ENCODE measurements around the gene ZDHHC19. TPM values are rescaled to one million over a fixed set of nuclear protein-coding genes. Genes with fewer than 3 reads are reported as not detected.

The ZDHHC19 gene
- total and polyA plus RNA-seq, 2 experiments from 2014 or later = 0.26 to 1.4 TPM

DNA sequence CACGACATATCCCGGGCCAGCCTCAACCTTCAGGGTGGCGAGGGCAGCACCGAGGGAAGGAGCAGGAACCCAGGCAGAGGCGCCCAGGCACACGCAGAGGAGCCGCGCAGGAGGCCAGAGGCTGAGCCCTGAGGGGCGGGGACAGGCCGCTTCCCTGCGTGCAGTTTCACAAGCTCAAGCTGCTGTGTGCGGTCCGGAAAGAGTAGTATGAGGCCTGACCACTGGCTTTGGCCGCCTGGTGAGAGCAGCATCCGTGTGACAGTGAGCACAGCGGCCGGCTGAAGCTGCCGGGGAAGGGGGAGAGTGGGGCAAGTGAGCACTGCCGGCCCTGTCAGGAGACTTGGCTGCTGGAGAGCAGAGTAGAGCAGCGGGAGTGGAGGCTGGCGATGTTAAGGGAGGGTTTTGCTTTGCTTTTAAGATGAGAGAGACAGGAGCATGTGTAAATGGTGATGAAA is 8.7 kb downstream of the ZDHHC19 start:
- no peak overlapping the region for H3K27ac ChIP-seq
- no peaks in the 10 kb centered on the region for H3K36me3 ChIP-seq
- no peak overlapping the region for H3K4me3 ChIP-seq

DNA sequence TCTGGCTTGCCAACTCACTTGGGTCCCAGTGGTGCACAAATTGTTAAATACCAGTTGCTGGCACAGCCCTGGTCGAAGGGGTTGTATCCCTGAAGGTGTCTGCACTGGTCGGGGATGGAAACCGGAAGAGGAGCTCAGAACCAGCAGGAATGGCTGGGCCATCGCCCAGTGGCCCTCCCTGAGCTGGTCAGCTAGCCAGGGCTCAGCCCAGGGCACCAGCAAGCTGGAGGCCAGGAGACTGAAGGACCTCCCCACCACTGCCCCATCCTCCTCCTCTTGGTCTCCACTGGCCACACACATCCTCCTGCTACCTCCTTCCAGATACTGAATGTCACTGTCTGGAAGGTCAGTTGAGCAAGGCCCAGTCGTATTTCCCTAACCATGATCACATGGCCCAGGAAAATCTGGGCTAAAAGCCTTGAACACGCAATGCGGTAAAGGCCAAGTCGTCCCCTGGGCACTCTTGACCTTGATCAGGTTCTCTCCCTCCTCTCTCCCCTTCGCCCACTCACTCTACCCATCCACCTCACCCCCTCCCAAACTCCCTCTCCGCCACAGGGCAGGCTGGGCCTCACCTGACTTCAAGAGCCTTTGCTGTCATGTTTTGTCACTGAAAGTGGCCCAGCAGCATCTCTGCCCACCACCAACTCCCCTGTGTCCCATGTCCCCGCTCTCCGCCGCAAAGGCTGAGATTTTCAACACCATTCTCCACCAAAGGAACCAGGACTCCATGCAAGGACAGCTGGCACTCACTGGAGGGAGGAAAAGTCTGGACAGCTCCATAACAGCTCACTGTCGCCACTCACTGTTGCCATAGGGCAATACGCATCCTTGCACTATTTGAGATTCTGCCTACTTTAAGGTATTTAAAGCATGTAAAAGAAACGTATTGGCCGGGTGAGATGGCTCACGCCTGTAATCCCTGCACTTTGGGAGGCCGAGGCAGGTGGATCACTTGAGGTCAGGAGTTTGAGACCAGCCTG is 12.1 kb downstream of the ZDHHC19 start:
- H3K27ac ChIP-seq = no peak overlapping the region
- no peak overlapping the region for H3K4me3 ChIP-seq
- TF ChIP-seq, protein P1, sequence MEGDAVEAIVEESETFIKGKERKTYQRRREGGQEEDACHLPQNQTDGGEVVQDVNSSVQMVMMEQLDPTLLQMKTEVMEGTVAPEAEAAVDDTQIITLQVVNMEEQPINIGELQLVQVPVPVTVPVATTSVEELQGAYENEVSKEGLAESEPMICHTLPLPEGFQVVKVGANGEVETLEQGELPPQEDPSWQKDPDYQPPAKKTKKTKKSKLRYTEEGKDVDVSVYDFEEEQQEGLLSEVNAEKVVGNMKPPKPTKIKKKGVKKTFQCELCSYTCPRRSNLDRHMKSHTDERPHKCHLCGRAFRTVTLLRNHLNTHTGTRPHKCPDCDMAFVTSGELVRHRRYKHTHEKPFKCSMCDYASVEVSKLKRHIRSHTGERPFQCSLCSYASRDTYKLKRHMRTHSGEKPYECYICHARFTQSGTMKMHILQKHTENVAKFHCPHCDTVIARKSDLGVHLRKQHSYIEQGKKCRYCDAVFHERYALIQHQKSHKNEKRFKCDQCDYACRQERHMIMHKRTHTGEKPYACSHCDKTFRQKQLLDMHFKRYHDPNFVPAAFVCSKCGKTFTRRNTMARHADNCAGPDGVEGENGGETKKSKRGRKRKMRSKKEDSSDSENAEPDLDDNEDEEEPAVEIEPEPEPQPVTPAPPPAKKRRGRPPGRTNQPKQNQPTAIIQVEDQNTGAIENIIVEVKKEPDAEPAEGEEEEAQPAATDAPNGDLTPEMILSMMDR (IDR thresholded peaks at IDR 0.05; ENCODE audit: low read depth, low read length) = no peak
- DNase-seq (ENCODE audit: low read depth in 1 of 2, low spot score in 1 of 2) = no peak
- H3K9me3 ChIP-seq (ENCODE audit: low read depth) = no peaks in the 10 kb centered on the region
- peaks cover 1% of the 10 kb centered on the region for H3K4me1 ChIP-seq (ENCODE audit: low read depth)
- H3K36me3 ChIP-seq = no peaks in the 10 kb centered on the region
- H3K27me3 ChIP-seq = no peaks in the 10 kb centered on the region

More for the DNA sequence above, 8.7 kb downstream of the ZDHHC19 start:
- DNase-seq (ENCODE audit: low read depth in 1 of 2, low spot score in 1 of 2) = peak in 1 of 2 donors; percentile 68
- Histone ChIP-seq H3K9me3 (ENCODE audit: low read depth) (no peaks in the 10 kb centered on the region), H3K27me3 (peaks cover 10% of the 10 kb centered on the region), H3K4me1 (ENCODE audit: low read depth) (no peaks in the 10 kb centered on the region)
- TF ChIP-seq, protein P1 (IDR thresholded peaks at IDR 0.05; ENCODE audit: low read depth, low read length) = no peak

GRCh38 chr3:196198081-196198675 is 13.0 kb downstream of the ZDHHC19 start:
- Histone ChIP-seq H3K4me1 (ENCODE audit: low read depth) (peaks cover 7% of the 10 kb centered on the region), H3K4me3 (no peak overlapping the region), H3K36me3 (no peaks in the 10 kb centered on the region), H3K27ac (no peak overlapping the region), H3K27me3 (no peaks in the 10 kb centered on the region), H3K9me3 (ENCODE audit: low read depth) (no peaks in the 10 kb centered on the region)
- DNase-seq (ENCODE audit: low read depth in 1 of 2, low spot score in 1 of 2) = no peak
- TF ChIP-seq, protein P1 (IDR thresholded peaks at IDR 0.05; ENCODE audit: low read depth, low read length) = no peak

GRCh38 chr3:196197524-196197923 is 13.7 kb downstream of the ZDHHC19 start:
- TF ChIP-seq, protein P1 (IDR thresholded peaks at IDR 0.05; ENCODE audit: low read depth, low read length) = no peak
- no peaks in the 10 kb centered on the region for H3K9me3 ChIP-seq (ENCODE audit: low read depth)
- no peaks in the 10 kb centered on the region for H3K36me3 ChIP-seq
- H3K4me1 ChIP-seq (ENCODE audit: low read depth) = peaks cover 8% of the 10 kb centered on the region
- H3K27ac ChIP-seq = no peak overlapping the region
- no peaks in the 10 kb centered on the region for H3K27me3 ChIP-seq
- DNase-seq (ENCODE audit: low read depth in 1 of 2, low spot score in 1 of 2) = no peak
- no peak overlapping the region for H3K4me3 ChIP-seq

- no peaks in the 10 kb centered on the region for H3K9me3 ChIP-seq (ENCODE audit: low read depth)
- no peaks in the 10 kb centered on the region for H3K27me3 ChIP-seq
- no peak overlapping the region for H3K4me3 ChIP-seq
- TF ChIP-seq, protein P1 (IDR thresholded peaks at IDR 0.05; ENCODE audit: low read depth, low read length) = no peak
- H3K4me1 ChIP-seq (ENCODE audit: low read depth) = peaks cover 13% of the 10 kb centered on the region
- H3K27ac ChIP-seq = no peak overlapping the region
- DNase-seq (ENCODE audit: low read depth in 1 of 2, low spot score in 1 of 2) = no peak
- no peaks in the 10 kb centered on the region for H3K36me3 ChIP-seq
Observed at GRCh38 chr3:196195664-196196265, 15.4 kb downstream of the ZDHHC19 start.
